ENCODE measurements around the gene SYF2. TPM values are rescaled to one million over a fixed set of nuclear protein-coding genes. Genes with fewer than 3 reads are reported as not detected.

The SYF2 gene
- total and polyA plus RNA-seq, 2 of the 4 experiments (the other 2 are of a cell fraction), result 8.6 to 19.5 TPM

- Histone ChIP-seq H3K9me1 (ENCODE audit: insufficient read depth, low read length) (no peaks in the 10 kb centered on the region), H3K27me3 (ENCODE audit: control insufficient read depth, insufficient read depth, low read length) (peaks cover 74% of the 10 kb centered on the region), H2AFZ (replicated peaks; ENCODE audit: low read length, poor library complexity) (no peak overlapping the region), H2BK5ac (ENCODE audit: low read depth, low read length, poor library complexity, severe bottlenecking) (no peak overlapping the region), H3K56ac (ENCODE audit: extremely low read depth, insufficient read depth, low read length) (no peak overlapping the region), H3K14ac (replicated peaks; ENCODE audit: low read depth, low read length) (no peak overlapping the region), H2BK15ac (ENCODE audit: low read depth, low read length) (no peak overlapping the region), H2BK120ac (ENCODE audit: low read depth, low read length) (no peak overlapping the region), H2AK9ac (replicated peaks; ENCODE audit: low read depth, low read length, poor library complexity) (no peak overlapping the region), H2AK5ac (ENCODE audit: low read depth, low read length) (no peak overlapping the region), H3K36me3 (ENCODE audit: control insufficient read depth, insufficient read depth, low read length) (no peaks in the 10 kb centered on the region), H2BK20ac (ENCODE audit: low read depth, low read length) (no peak overlapping the region), H4K91ac (ENCODE audit: insufficient read depth, low read depth, low read length) (no peak overlapping the region), H3K4me3 (ENCODE audit: insufficient read depth, low read depth, low read length) (no peak overlapping the region), H3K79me1 (ENCODE audit: low read depth in 1 of 2, low read length in 2 of 2) (no peaks in the 10 kb centered on the region), H3K9ac (ENCODE audit: low read depth, low read length) (no peak overlapping the region), H3K27ac (ENCODE audit: insufficient read depth, low read length) (no peak overlapping the region), H4K8ac (ENCODE audit: low read depth in 2 of 2, low read length in 2 of 2) (no peak overlapping the region), H3K4me1 (ENCODE audit: control insufficient read depth, insufficient read depth, low read length) (no peaks in the 10 kb centered on the region; the same call in 1 of the 2 replicates), H3K23ac (ENCODE audit: low read depth, low read length) (no peak overlapping the region), H3K9me3 (ENCODE audit: control insufficient read depth, insufficient read depth, low read length) (no peaks in the 10 kb centered on the region), H3K4me2 (ENCODE audit: low read depth, low read length) (no peak overlapping the region), H3K4ac (ENCODE audit: low read depth, low read length) (no peak overlapping the region), H4K5ac (ENCODE audit: low read depth, low read length) (no peak overlapping the region), H3K18ac (ENCODE audit: low read depth, low read length) (no peak overlapping the region), H4K20me1 (ENCODE audit: insufficient read depth, low read length) (no peaks in the 10 kb centered on the region)
- WGBS, 2 experiments (ENCODE audit: extremely low coverage in 2 of 2, insufficient read length in 1 of 2), result no CpG with 5 or more reads among the region's 6 CpGs
- no peak for TF ChIP-seq BHLHE40 (IDR thresholded peaks at IDR 0.05; ENCODE audit: low read depth, low read length)
- TF ChIP-seq CTCF (conservative IDR thresholded peaks at IDR 0.05; ENCODE audit: low read depth, low read length), result no peak
- TF ChIP-seq RFX5 (IDR thresholded peaks at IDR 0.05; ENCODE audit: low read depth, low read length), result no peak
- TF ChIP-seq RAD21 (IDR thresholded peaks at IDR 0.05; ENCODE audit: low read length), result no peak
- no peak for TF ChIP-seq USF2 (IDR thresholded peaks at IDR 0.05; ENCODE audit: low read depth, low read length)
- no peak for TF ChIP-seq SMC3 (IDR thresholded peaks at IDR 0.05; ENCODE audit: low read depth, low read length)
- dilution Hi-C loops (cut with HindIII; ENCODE audit: low sequenced_read_pairs, unreplicated experiment), result no loop called here
- CTCF ChIA-PET, result no interaction called here
- BruUV-seq (replicated peaks), result no TSS peak
- ATAC-seq (ENCODE audit: low read depth), result no peak
- in situ Hi-C loops (cut with MboI; ENCODE audit: low sequenced_read_pairs), result no loop called here
- no peak for DNase-seq
- POLR2A ChIA-PET (ENCODE audit: unreplicated experiment), result no interaction called here
- intact Hi-C loops (cut with micrococcal nuclease), result no loop called here
Measured at GRCh38 chr1:25195835-25196234, 36.5 kb downstream of the SYF2 start.
